ENCODE measurements around the gene GGA2.
"Not testable (repeated sequence)": the region's sequence is repeated elsewhere in the genome, so short reads cannot be mapped to it uniquely, and the experiment has no call there.

The GGA2 gene

DNA sequence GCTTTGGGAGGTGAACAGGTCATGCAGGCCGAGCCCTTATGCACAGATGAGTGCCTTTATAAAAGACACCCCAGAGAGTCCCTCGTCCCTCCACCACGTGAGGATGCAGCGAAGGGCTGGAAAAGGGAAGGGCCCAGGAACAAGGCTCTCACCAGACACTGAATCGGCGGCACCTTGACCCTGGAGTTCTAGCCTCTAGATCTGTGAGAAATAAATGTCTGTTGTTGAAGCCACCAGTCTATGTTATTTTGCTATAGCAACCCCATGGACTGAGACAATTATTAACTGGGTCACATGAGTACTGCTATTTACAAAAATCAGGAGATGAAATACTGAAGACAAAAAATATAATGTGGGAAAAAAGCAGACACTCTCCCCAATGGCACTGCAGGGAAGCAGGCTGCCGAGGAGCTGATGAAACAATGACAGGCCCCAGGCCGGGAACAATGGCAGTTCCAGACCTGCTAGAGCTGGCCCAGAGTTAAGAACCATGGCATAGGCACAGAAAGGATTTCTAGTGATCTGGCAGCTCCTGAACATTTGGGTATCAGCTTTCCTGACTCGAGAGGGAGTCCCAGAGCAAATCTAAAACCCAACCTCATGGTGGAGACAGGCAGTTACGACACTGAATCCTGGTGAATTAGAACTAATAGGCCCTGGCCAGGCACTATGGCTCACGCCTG lies 17.8 kb upstream of the GGA2 start:
- no peak for DNase-seq (ENCODE audit: extremely low read depth in 1 of 2, low read depth in 1 of 2)

DNA sequence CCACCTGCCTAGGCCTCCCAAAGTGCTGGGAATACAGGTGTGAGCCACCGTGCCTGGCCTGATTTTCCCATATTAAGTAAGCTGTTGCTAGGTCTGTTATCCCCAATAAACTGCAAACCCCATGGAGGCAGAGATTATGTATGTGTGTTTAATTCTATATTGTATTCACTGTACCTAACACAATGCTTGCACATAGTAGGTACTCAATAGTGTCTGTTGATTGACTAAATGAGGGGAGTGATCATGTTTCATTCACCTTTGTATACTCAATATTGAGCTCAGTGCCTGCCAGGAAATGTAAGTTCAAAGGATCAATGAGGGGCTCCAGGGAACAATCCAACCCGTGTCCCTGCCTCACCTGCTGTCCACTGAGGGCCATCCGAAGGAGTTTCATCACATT lies 14.6 kb upstream of the GGA2 start:
- no peak for DNase-seq (ENCODE audit: extremely low read depth in 1 of 2, low read depth in 1 of 2)

DNA sequence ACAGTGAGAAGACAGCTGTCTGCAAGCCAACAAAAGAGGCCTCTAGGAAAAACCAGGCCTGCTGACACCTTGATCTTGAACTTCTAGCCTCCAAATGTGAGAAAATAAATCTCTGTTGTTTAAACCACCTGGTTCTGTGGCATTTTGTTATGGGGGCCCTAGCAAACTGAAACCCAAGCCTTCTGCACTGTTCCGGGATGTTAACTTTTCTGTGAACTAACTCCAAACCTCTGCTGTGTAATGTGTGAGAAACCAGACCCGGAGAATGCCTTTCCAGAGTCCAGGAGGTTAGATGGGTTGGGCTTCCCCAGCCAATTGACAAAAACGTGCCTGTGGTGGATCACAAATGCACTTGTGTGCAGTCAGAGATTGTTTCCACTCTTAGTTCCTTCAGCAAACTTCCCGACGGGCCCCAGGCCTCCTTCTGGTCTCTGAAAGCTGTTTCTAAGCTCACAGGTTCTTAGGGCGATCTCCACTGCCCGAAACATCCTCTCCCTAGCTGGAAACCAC lies 13.6 kb upstream of the GGA2 start:
- no peak for DNase-seq (ENCODE audit: extremely low read depth in 1 of 2, low read depth in 1 of 2)

DNA sequence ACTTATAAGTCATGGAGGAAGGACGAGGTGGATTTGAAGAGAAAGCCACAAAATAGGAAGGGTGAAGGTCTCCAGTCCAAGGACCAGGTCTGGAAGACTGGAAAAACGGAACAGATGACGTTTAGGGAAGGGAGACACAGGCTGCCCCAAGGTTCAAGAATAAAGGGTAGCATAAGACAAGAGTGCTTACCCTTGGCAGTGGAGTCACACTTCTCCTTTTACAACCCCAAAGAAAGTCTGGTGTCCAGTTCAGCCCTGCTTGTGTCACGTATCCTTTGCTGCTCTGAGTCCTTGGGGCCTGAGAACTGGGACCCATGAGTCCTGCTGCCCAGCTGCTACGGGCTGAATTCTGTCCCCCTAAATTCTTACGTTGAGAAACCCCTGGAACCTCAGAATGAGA lies 13.0 kb upstream of the GGA2 start:
- DNase-seq (ENCODE audit: extremely low read depth in 1 of 2, low read depth in 1 of 2) = no peak

DNA sequence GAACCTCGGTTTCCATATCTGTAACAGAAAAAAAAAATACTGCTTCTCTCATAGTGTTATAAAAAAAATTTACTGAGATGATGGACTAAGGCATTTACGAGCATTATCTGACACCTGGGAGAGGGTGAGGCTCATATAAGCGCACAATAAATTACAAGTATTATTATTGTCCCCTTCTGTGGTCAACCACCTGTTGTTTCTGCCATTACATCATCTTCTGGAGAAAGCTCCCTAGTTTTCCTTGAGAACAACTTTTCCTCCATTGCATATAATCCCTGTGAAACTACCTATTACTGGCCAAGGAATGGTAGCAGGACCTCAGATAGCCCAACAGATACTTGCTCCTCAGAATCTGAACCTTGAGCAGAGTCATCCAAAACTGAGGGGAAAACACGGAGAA lies 11.7 kb upstream of the GGA2 start:
- DNase-seq (ENCODE audit: extremely low read depth in 1 of 2, low read depth in 1 of 2) = no peak

DNA sequence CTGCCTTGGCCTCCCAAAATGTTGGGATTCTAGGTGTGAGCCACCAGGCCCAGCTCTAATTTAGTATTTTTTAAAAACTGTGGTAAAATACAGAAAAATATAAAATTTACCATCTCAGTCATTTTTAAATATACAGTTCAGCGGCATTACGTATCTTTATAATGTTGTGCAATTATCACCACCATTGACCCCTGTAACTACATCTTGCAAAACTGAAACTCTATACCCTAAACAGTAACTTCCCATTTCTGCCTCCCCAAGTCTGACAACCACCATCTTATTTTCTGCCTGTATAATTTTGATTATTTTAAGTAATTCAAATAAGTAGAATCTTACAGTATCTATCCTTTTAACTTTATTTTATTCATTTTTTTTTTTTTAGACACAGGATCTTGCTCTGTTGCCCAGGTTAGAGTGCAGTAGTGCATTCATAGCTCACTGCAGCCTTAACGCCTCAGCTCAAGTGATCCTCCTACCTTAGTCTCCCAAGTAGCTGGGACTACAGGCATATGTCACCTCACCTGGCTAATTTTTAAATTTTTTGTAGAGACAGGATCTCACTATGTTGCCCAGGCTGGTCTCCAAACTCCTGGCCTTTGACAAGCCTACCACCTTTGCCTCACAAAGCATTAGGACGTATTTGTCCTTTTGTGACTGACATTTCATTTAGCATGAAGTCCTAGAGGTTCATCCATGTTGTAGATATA lies 10.9 kb upstream of the GGA2 start:
- no peak for DNase-seq (ENCODE audit: extremely low read depth in 1 of 2, low read depth in 1 of 2)

DNA sequence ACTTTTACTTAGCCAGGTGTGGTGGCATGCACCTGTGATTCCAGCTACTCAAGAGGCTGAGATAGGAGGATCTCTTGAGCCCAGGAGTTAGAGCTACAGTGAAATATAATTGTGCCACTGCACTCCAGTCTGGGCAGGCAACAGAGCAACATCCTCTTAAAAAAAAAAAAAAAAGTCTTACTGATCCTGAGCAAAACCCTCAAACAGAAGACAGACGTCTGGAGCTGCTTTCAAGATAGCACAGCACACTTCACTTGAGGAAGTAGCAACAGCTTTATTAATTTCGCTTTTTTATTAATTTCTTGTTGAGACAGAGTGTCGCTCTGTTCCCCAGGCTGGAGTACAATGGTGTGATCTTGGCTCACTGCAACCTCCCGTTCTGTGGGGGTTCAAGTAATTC lies 10.2 kb upstream of the GGA2 start:
- no peak for DNase-seq (ENCODE audit: extremely low read depth in 1 of 2, low read depth in 1 of 2)

DNA sequence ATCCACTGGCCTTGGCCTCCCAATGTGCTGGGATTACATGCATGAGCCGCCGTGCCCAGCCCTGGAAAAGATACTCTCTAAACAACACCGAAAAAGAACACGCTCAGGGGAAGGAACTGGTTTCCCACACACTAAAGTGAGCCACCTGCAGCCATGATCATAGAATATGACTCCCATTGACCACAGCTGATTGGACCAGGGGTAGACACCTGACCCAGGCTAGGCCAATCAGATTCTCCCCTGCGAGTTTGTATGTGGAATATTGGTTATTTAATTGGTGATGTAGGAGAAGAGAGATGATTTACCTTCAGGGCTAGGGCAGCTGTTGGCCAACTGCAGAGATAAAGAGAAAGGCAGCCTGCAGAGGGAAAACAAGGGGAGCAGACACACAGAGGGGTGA lies 9.0 kb upstream of the GGA2 start:
- no peak for DNase-seq (ENCODE audit: extremely low read depth in 1 of 2, low read depth in 1 of 2)

DNA sequence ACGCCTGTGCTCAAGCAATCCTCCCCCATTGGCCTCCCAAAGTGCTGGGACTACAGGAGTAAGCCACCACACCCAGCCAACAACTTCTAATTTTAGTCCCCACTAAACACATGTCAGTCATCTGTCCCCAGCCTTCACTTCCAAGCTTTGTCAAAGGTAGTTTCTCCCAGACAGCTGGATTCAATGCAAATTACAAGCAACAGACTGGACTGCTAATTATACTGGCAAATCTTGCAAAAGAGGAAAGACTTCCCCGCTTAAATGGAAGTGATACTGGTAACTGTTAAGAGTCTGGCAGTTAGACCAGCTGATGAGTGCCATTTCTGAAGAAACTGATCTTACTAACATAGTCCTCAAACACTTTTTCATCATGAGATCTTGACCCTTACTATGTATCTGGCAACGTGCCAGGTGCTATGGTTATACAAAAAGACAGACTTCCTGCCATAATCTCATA lies 8.2 kb upstream of the GGA2 start:
- DNase-seq (ENCODE audit: extremely low read depth in 1 of 2, low read depth in 1 of 2) = no peak

DNA sequence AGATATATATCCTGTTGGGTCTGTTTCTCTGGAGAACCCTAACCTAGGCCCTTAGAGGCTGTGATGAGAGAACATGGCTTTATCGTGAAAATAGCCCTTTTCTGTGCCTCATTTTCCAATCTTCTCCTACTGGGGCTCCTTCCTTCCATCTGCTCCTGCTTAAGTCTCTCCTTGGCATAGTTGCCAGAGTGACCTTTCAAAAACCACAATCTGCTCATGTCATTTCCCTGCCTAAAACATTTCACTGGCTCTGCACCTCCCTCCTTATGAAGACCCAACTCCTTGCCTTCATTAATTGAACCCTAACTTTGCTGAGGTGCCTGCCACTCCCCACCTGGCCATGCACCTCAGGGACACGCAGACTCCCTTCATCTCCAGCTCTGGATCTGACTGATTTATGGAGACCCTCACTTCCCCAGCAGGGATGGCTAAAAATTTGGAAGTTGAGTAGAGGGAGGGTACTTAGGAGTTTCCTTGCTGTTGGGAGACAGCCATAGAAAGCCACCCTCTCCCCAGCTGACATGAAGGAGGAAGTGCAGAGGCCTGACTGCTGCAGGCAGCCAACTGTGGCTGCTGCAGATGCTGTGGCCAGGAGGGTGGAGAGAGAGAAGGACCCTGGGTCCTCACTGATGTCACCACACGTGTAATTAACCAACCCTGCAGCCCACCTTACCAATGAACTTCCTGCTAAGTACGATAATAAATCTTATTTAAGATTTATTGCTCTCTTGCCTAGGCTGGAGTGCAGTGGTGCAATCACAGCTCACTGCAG lies 6.3 kb upstream of the GGA2 start:
- DNase-seq (ENCODE audit: extremely low read depth in 1 of 2, low read depth in 1 of 2) = no peak

DNA sequence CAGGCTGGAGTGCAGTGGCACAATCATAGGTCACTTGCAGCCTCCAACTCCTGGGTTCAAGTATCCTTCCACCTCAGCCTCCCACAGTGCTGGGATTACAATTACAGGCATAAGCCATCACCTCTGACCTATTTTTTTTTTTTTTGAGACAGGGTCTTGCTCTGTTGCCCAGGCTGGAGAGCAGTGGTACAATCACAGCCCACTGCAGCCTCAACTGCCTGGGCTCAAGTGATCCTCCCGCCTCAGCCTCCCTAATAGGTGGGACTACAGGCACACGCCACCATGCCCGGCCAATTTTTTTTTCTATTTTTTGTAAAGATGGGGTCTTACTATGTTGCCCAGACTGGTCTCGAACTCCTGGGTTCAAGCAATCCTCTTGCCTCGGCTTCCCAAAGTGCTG lies 5.6 kb upstream of the GGA2 start:
- DNase-seq (ENCODE audit: extremely low read depth in 1 of 2, low read depth in 1 of 2) = no peak

DNA sequence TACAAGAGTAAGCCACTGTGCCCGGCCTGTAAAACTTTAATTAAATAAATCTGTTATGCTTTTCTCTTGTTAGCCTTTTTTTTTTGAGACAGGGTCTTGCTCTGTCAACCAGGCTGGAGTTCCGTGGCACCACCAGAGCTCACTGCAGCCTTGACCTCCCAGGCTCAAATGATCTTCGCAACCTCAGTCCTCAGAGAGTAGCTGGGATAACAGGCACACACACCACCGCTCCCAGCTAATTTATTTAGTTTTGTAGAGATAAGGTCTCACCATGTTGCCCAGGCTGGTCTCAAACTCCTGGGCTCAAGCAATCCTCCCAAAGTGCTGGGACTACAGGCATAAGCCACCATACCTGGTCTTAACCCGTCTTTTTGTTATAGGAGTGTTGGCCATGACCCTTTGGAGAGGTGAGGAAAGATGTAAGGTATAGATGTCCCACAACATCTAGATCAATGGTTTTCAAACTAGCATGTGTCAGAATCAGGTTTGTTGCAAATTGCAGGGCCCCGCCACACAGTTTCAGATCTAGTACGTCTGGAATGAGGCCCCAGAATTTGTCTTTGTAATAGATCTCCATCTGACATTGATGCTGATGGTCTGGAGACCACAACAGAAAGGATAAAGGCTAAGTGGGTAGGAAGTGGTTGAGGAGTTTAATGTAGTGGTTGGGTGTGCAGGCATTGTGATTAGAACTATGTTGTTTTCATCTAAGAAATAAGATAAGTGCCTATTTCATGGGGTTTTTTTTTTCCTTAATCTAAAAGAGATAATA lies 4.3 kb upstream of the GGA2 start:
- DNase-seq (ENCODE audit: extremely low read depth in 1 of 2, low read depth in 1 of 2) = no peak

DNA sequence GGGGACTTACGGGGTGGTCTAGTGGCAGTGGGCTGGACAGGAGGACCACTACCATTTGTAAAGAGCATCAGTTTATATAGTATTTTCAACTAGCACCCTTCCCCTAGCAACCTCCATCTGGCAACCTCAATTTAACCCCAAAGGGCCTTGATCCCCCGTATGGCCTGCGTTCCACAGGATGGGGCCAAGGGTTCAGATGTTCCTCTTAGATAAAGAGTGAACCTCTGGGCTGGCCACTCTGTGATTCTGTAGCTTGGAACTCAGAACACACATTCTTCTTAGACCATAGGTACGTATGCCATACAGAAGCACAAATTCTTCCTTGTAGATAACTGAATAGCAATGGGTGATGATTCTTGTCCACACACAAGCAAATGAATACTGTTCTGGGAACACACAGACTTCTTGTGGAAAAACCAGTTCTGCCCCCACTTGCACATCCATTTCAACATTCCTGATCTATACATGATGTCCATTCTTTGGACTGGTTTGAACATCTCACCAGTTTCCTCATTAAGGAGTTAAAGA lies 1.9 kb upstream of the GGA2 start:
- DNase-seq (ENCODE audit: extremely low read depth in 1 of 2, low read depth in 1 of 2) = no peak

DNA sequence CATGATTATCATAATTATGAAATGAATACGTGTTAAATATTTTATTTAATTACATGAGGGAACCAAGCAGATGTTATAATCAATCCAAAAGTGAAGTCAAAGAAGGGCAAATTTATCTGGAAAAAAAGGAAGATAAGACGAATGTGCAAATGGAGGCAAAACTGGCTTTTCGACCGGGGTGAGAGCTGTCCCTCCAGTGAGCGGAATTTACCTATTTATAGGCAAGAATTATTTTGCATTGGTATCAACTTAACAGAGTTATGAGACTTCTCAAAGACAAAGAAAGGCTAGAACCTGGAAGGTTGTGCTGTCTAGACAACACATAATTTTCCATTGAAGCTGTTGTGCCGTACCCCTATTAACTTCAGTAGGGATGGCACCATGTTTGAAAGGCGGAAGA lies 1.4 kb upstream of the GGA2 start:
- DNase-seq (ENCODE audit: extremely low read depth in 1 of 2, low read depth in 1 of 2) = no peak

DNA sequence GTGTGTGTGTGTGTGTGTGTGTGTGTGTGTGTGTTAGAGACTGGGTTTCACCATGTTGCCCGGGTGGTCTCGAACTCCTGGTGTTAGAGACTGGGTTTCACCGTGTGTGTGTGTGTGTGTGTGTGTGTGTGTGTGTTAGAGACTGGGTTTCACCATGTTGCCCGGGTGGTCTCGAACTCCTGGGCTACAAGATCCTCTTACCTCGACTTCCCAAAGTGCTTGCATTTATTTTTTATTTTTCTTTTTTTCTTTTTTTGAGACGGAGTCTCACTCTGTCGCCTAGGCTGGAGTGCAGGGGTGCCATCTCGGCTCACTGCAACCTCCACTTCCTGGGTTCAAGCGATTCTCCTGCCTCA lies 599 bp upstream of the GGA2 start:
- DNase-seq (ENCODE audit: extremely low read depth in 1 of 2, low read depth in 1 of 2) = not testable (repeated sequence)

DNA sequence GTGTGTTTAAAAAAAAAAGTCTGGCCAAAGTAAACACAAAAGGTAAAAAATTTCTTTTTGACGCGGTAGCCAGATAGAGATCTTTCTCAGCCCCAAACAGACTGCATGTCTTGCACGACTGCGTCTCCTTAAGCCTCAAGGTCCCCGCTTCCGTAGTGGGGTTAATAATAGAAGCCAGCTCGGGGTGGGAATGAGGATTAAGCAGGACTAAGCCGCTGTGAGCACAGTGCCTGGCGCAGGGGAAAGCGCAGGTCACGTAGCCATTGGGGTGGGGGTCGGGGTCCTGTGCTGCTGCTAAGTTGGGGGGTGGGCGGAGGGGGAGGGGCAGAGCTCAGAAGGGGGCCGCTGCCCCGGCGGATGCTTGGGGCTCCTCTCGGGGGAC lies 521 bp downstream of the GGA2 start:
- DNase-seq (ENCODE audit: extremely low read depth in 1 of 2, low read depth in 1 of 2) = no peak

DNA sequence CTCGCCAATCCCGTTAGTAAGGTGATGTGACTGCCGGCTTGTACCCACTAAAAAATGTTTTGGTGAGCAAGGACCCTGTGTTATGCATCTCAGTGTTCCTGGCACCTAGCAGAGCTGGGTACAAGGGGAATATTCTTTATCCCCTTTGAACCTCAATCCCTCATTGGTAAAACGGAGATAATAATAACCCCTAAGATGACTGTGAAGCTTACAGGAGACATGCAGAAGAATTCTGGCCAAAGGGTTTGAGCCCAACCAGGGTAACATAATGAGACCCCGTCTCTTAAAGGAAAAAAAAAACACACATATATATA lies 896 bp downstream of the GGA2 start:
- no peak for DNase-seq (ENCODE audit: extremely low read depth in 1 of 2, low read depth in 1 of 2)

DNA sequence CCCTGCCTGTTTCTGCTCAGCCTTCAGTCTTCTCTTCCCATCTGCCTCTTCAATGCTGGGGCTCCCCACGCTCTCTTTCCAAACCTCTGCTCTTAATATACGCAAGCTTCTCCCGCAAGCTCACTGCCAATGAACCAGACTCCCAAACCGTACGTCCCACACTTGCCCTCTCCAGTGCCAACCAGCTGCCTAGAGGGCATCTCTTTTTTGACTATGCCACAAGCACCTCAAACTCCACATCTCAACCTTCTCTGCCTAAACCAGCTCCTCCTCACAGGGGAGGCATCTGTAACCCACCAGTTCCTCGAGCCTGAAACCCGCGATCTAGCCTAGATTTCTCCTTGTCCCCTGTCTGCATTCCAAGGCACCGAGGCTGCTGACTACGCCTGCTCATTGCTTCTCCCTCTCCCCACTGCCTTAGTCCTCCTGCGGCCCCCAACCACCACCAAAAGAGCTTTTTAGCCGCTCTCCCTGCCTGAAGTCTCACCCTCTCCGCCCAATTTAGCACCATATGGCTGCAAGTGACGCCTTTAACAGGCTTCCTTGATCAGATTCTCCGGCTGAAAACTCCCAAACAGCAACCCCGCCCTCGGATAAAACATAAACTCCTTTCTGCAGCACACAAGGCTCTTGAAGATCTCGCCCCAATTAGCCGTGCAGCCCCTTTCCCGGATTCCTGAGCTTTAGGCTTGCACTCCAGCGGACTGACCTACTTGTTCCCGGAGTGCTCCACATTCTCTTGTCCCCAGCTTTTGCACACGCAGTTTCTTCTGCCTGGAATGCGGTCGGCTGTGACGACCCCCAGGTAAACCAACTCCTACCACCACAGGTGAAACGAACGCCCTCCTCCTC lies 1.5 kb downstream of the GGA2 start:
- DNase-seq (ENCODE audit: extremely low read depth in 1 of 2, low read depth in 1 of 2) = no peak

DNA sequence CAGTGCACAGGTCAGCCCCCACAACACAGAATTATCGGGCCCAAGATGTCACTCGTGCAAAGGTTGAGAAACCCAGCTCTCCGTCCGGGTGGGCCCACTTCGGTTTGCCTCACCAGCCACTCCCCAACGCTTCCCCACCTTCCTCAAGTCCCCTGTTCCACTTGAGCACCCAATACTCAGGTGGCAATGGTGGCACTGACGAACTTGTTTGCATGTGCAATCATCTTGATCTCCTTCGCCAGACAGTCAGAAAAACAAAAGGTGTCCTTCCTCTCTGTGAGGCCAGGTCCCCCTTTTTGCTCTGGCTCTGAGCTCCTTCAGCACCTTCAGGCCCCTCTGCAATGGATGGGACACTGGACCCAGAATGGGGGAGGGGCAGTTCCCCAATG lies 3.7 kb downstream of the GGA2 start:
- no peak for DNase-seq (ENCODE audit: extremely low read depth in 1 of 2, low read depth in 1 of 2)

Measured in activated CD8-positive, alpha-beta memory T cell treated with anti-CD3 and anti-CD28 coated beads for 1 hour (primary cell).